M059J (cell line): ENCODE measurements around the gene KCNJ14. TPM values are rescaled to one million over a fixed set of nuclear protein-coding genes. Genes with fewer than 3 reads are reported as not detected.
"Not testable (repeated sequence)": the region's sequence is repeated elsewhere in the genome, so short reads cannot be mapped to it uniquely, and the experiment has no call there.

Experiments
- DNase-seq: peaks from one replicate; pipeline ENCODE4 v3.0.0-alpha.2; 2012; ENCODE audit warnings: low read depth
- total RNA-seq: library from RNA; depleted of rRNA; stranded (reverse); fragments of >200 nt; shearing (Covaris generic); gene quantifications from 2 replicates; pipeline ENCODE4 v1.2.3, GENCODE V29; 2014

Gene KCNJ14
- total RNA-seq, 1 experiment from 2014 or later = 0.47 TPM

GRCh38 chr19:48487948-48488347 is 32.6 kb downstream of the KCNJ14 start:
- DNase-seq = peak; percentile 97

GRCh38 chr19:48488478-48488877 is 33.1 kb downstream of the KCNJ14 start:
- not testable (repeated sequence) for DNase-seq

- peak; percentile 64 for DNase-seq
These were observed 34.3 kb downstream of the KCNJ14 start for GRCh38 chr19:48489608-48490216.

- DNase-seq = no peak
These were observed 35.8 kb downstream of the KCNJ14 start for GRCh38 chr19:48490981-48491792.

- no peak for DNase-seq
These were observed 36.4 kb downstream of the KCNJ14 start for GRCh38 chr19:48491793-48492123.

GRCh38 chr19:48492925-48493717 is 37.7 kb downstream of the KCNJ14 start:
- peak; percentile 97 for DNase-seq

GRCh38 chr19:48493718-48494401 is 38.5 kb downstream of the KCNJ14 start:
- no peak for DNase-seq

- no peak for DNase-seq
These were observed 40.0 kb downstream of the KCNJ14 start for GRCh38 chr19:48495396-48495795.

GRCh38 chr19:48496959-48497727 is 41.8 kb downstream of the KCNJ14 start:
- no peak for DNase-seq

GRCh38 chr19:48497728-48498594 is 42.6 kb downstream of the KCNJ14 start:
- no peak for DNase-seq

- no peak for DNase-seq
These were observed 43.4 kb downstream of the KCNJ14 start for GRCh38 chr19:48498595-48499311.

GRCh38 chr19:48499316-48500090 is 44.1 kb downstream of the KCNJ14 start:
- DNase-seq = no peak

- no peak for DNase-seq
These were observed 45.6 kb downstream of the KCNJ14 start for GRCh38 chr19:48500830-48501493.

GRCh38 chr19:48501494-48502349 is 46.3 kb downstream of the KCNJ14 start:
- peak; percentile 36 for DNase-seq

- DNase-seq = no peak
These were observed 47.1 kb downstream of the KCNJ14 start for GRCh38 chr19:48502350-48503018.

- peak; percentile 64 for DNase-seq
These were observed 50.9 kb downstream of the KCNJ14 start for GRCh38 chr19:48506138-48506733.
